GM21723 (cell line): Measurements from ENCODE around the gene PLCG2.
"Not testable (repeated sequence)": the region's sequence is repeated elsewhere in the genome, so short reads cannot be mapped to it uniquely, and the experiment has no call there.

ENCODE experiments used
- ATAC-seq: cut with Tn5 transposase; IDR thresholded peaks from one replicate; pipeline ENCODE4 v1.9.1; 2021; ENCODE audit warnings: mild to moderate bottlenecking, moderate library complexity; ENCODE audit not compliant: unreplicated experiment

PLCG2 gene

GRCh38 chr16:81933361-81933760 is 154.3 kb downstream of the PLCG2 start:
- ATAC-seq: no peak

- ATAC-seq: not testable (repeated sequence)
Observed at GRCh38 chr16:81934711-81935110, 155.6 kb downstream of the PLCG2 start.

GRCh38 chr16:81936209-81937000 is 157.3 kb downstream of the PLCG2 start:
- ATAC-seq: no peak

GRCh38 chr16:81937305-81938038 is 158.4 kb downstream of the PLCG2 start:
- ATAC-seq: no peak

- no peak for ATAC-seq
Observed at GRCh38 chr16:81938326-81939163, 159.5 kb downstream of the PLCG2 start.

- ATAC-seq: no peak
Observed at GRCh38 chr16:81939164-81940056, 160.3 kb downstream of the PLCG2 start.

DNA sequence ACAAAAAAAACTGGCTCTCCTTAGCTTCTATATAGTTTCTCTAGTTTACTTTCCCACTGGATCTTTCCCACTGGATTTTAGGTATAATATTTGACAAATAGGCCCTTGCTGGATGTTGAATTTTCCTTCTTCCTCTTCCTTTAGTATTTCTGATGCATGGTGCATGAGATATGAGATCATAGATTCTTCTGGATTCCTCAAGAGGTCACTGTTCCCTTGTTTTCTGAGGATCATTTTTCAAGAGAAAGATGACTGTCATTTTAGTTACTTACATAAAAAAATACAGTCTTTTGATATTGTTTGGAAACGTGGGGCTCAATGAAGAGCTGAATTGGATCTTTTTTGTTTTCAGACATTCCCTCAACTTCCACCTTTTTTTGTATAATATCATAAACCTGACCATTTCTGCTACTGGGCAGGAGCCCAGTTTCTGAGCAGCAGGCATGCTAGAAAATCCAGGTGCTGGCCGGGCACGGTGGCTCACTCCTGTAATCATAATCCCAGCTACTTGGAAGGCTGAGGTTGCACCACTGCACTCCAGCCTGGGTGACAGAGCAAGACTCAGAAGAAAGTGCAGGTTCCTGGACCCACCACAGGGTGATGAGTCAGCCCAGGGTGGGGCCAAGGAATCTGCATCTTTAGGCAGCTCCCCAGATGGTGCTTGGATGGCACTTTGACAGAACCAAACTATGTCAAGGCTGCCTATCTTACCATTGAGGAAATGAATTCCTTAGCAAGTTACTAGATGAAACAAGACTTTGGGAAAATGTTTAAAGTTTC is 161.9 kb downstream of the PLCG2 start:
- no peak for ATAC-seq

- ATAC-seq: no peak
Observed at GRCh38 chr16:81942007-81942601, 163.0 kb downstream of the PLCG2 start.

- ATAC-seq: no peak
Observed at GRCh38 chr16:81945665-81946064, 166.6 kb downstream of the PLCG2 start.

- no peak for ATAC-seq
Observed at GRCh38 chr16:81946206-81946605, 167.1 kb downstream of the PLCG2 start.

- ATAC-seq: no peak
Observed at GRCh38 chr16:81951564-81951963, 172.5 kb downstream of the PLCG2 start.

GRCh38 chr16:81956213-81956948 is 177.3 kb downstream of the PLCG2 start:
- ATAC-seq: no peak

- ATAC-seq: no peak
Observed at GRCh38 chr16:81964808-81965207, 185.7 kb downstream of the PLCG2 start.

DNA sequence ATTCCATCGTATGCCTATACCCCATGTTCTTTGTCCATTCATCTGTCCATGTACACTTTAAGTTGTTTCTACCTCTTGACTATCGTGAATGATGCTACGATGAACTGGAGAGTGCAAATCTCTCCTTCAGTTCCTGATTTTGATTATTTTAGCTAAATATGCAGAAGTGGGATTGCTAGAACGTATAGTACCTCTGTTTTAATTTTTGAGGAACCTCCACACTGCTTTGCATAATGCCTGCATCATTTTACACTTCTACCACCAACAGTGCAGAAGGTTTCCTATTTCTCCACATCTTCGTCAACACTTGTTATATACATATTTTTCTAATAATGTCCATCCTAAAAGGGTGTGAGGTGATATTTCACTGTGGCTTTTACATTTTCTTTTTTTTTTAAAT is 188.3 kb downstream of the PLCG2 start:
- no peak for ATAC-seq

DNA sequence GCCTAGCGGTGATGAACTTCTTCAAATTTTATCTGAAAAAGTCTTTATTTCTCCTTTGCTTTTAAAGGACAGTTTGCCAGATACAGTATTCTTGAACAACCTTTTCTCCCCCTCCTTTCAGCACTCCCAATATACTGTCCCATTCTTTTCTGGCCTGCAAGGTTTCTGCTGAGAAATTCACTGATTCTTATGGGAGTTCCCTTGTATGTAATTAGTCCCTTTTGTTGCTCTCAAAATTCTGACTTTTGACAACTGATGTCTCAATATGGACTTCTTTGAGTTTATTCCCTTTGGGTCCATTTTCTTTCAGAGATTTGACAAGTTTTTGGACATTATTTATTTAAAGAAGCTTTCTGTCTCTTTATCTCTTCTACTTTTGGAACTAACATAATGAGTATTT is 192.8 kb downstream of the PLCG2 start:
- ATAC-seq: no peak

GRCh38 chr16:81973737-81974136 is 194.6 kb downstream of the PLCG2 start:
- ATAC-seq: no peak

DNA sequence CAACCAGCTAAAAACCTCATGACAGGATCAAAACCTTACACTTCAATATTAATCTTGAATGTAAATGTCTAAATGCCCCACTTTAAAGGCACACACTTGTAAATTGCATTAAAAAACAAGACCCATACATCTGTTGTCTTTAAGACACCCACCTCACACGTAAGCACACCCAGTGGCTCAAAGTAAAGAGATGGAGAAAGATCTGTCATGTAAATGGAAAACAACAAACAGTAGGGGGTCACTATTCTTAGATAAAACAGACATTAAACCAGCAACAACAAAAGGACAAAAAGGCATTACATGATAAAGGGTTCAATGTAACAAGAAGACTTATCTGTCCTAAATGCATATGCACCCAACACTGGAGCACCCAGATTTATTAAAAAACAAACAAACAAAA is 196.5 kb downstream of the PLCG2 start:
- no peak for ATAC-seq

DNA sequence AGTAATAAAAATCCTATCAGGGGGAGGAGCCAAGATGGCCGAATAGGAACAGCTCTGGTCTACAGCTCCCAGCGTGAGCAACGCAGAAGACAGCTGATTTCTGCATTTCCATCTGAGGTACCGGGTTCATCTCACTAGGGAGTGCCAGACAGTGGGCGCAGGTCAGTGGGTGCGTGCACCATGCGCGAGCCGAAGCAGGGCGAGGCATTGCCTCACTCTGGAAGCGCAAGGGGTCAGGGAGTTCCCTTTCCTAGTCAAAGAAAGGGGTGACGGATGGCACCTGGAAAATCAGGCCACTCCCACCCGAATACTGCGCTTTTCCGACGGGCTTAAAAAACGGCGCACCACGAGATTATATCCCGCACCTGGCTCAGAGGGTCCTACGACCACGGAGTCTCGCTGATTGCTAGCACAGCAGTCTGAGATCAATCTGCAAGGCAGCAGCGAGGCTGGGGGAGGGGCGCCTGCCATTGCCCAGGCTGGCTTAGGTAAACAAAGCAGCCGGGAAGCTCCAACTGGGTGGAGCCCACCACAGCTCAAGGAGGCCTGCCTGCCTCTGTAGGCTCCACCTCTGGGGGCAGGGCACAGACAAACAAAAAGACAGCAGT is 198.3 kb downstream of the PLCG2 start:
- ATAC-seq: not testable (repeated sequence)
